Gastroesophageal sphincter (tissue), 4 donors: Measurements from ENCODE around the gene CAMK2N2. TPM values are rescaled to one million over a fixed set of nuclear protein-coding genes. Genes with fewer than 3 reads are reported as not detected.
A peak's percentile ranks its signal among the peaks of the same experiment; 100 is the strongest.
"Not testable (repeated sequence)": the region's sequence is repeated elsewhere in the genome, so short reads cannot be mapped to it uniquely, and the experiment has no call there.

Experiments used
- ATAC-seq: fragments of 150-250 bp; one replicate; pipeline ENCODE4 v1.9.1; 2016; ENCODE audit warnings: mild to moderate bottlenecking, moderate library complexity
- H3K27ac ChIP-seq, 4 donors: fragments of 200-600 bp; sonication (generic) in 3 of 4; 1 replicate in 3 of 4; 2 replicates in 1 of 4; pipeline ENCODE4 v1.5.1; 2016 to 2019
- H3K27me3 ChIP-seq: fragments of 200-600 bp; sonication (generic); one replicate; pipeline ENCODE4 v1.5.1; 2019
- H3K36me3 ChIP-seq, 2 donors: fragments of 200-600 bp; sonication (generic); one replicate each; pipeline ENCODE4 v1.5.1; 2019; ENCODE audit warnings: control low read depth in 1 of 2
- H3K4me1 ChIP-seq, 3 donors: fragments of 200-600 bp; sonication (generic); 1 replicate in 2 of 3; 2 replicates in 1 of 3; pipeline ENCODE4 v1.5.1; 2016 to 2019; ENCODE audit warnings: control low read depth in 2 of 3
- H3K4me3 ChIP-seq, 2 donors: fragments of 200-600 bp; sonication (generic); one replicate each; pipeline ENCODE4 v1.5.1; 2019; ENCODE audit warnings: mild to moderate bottlenecking in 1 of 2, moderate library complexity in 1 of 2
- H3K9me3 ChIP-seq, 3 donors: fragments of 200-600 bp; sonication (generic); one replicate each; pipeline ENCODE4 v1.5.1; 2017 to 2019; ENCODE audit warnings: control low read depth in 2 of 3
- EP300 ChIP-seq: sonication (generic); formaldehyde crosslinking; IDR thresholded peaks from one replicate; pipeline ENCODE4 v1.6.1; 2017; ENCODE audit warnings: antibody characterized with exemption, mild to moderate bottlenecking
- POLR2A ChIP-seq, 2 donors: fragments of 450-650 bp; IDR thresholded peaks; one replicate each; pipeline ENCODE4 v1.6.1; 2017; ENCODE audit warnings: antibody characterized with exemption in 2 of 2, mild to moderate bottlenecking in 2 of 2, moderate library complexity in 1 of 2
- POLR2AphosphoS5 ChIP-seq: sonication (generic); formaldehyde crosslinking; IDR thresholded peaks from one replicate; pipeline ENCODE4 v1.6.1; 2017; ENCODE audit warnings: antibody characterized with exemption
- WGBS, 2 donors: methylation state at CpG; one replicate each; pipeline ENCODE4 v1.1.5; 2018; ENCODE audit warnings: low coverage in 1 of 2; 5-methylcytosine and 5-hydroxymethylcytosine counted together
- total RNA-seq, 4 donors: library from RNA; depleted of rRNA; stranded (reverse); fragments of >200 nt; gene quantifications; one replicate each; pipeline ENCODE4 v1.1.0, GENCODE V29; 2016
- TF ChIP-seq, protein P1 (sequence below), 4 experiments: fragments of 200-600 bp in 2 of 4; fragments of 450-650 bp in 2 of 4; sonication (generic) in 1 of 4; IDR thresholded peaks; one replicate each; pipeline ENCODE4 v1.5.1; 2017 to 2019; ENCODE audit warnings: antibody characterized with exemption in 4 of 4, mild to moderate bottlenecking in 2 of 4, moderate library complexity in 2 of 4

CAMK2N2 gene
- total RNA-seq, 4 donors from 2014 or later: not detected

DNA sequence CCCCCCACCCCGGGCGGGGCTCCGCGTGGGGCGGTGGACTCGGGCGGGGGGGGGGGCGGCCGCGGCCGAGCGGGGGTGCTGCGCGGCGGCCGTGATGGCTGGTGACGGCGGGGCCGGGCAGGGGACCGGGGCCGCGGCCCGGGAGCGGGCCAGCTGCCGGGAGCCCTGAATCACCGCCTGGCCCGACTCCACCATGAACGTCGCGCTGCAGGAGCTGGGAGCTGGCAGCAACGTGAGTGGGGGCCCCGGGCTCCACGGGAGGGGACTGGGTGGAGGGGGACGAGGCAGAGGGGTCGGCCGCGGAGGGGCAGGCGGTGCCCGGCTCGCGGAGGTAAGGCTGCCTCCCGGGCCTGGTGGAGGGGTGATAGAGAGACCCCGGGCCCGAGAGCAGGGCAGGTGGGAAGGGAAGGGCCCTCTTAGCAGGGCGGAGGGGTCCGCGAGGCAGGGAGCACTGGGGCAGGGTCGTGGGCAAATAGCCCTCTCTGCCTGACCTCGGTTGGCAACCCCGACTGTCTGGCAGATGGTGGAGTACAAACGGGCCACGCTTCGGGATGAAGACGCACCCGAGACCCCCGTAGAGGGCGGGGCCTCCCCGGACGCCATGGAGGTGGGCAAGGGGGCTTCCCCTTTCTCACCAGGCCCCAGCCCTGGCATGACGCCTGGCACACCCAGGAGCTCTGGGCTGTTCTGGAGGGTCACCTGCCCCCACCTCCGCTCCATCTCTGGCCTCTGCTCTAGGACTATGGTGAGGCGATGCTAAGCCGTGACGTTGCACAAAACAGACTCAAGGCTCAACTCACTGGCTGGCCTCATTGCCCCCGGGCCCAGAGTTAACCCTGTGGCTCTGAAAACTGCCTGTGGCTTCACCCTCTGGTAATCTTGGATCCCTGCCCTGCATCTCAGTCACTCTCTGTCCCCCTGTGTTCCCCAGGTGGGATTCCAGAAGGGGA lies 14.9 kb upstream of the CAMK2N2 start, which contains the start of gene ECE2:
TSS of gene ECE2 (plus strand) at position 62 of the 950 bp plus-strand sequence. CDS start at position 194, 132 bp downstream.
- WGBS, 2 donors: no CpG with 5 or more reads among the region's 65 CpGs
- no peak for TF ChIP-seq POLR2AphosphoS5
- TF ChIP-seq, protein P1, sequence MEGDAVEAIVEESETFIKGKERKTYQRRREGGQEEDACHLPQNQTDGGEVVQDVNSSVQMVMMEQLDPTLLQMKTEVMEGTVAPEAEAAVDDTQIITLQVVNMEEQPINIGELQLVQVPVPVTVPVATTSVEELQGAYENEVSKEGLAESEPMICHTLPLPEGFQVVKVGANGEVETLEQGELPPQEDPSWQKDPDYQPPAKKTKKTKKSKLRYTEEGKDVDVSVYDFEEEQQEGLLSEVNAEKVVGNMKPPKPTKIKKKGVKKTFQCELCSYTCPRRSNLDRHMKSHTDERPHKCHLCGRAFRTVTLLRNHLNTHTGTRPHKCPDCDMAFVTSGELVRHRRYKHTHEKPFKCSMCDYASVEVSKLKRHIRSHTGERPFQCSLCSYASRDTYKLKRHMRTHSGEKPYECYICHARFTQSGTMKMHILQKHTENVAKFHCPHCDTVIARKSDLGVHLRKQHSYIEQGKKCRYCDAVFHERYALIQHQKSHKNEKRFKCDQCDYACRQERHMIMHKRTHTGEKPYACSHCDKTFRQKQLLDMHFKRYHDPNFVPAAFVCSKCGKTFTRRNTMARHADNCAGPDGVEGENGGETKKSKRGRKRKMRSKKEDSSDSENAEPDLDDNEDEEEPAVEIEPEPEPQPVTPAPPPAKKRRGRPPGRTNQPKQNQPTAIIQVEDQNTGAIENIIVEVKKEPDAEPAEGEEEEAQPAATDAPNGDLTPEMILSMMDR (IDR thresholded peaks at IDR 0.05): no peak
- H3K4me3 ChIP-seq: peak within 1 kb of the TSS in 1 of 2 donors; percentile 24
- ATAC-seq: no peak
- H3K27me3 ChIP-seq: peaks cover 66% of the 10 kb centered on the region
- H3K4me1 ChIP-seq: peaks cover 0 to 8% (median 0%) of the 10 kb centered on the region in 3 donors
- no peak within 1 kb of the TSS for H3K27ac ChIP-seq
- H3K9me3 ChIP-seq: no peaks in the 10 kb centered on the region
- no peaks in the 10 kb centered on the region for H3K36me3 ChIP-seq

DNA sequence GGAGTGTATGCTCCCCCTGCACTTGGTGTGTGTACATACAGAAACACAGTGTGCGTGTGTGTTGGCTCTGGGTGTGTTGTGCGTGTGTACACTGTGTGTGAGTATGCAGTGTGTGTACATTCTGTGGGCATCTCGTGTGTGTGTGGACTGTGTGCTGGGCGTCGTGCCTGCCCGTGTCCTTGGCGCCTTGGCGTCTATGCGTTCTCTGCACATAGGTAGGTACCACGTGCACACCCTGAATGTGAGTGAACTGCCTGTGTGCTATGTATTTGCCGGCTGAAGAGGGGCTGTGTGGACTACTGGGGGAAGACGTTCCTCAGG lies 14.0 kb upstream of the CAMK2N2 start:
- peaks cover 0 to 8% (median 0%) of the 10 kb centered on the region in 3 donors for H3K4me1 ChIP-seq
- H3K4me3 ChIP-seq: no peak overlapping the region
- H3K36me3 ChIP-seq: no peaks in the 10 kb centered on the region
- TF ChIP-seq, protein P1 (IDR thresholded peaks at IDR 0.05): no peak
- no peak for TF ChIP-seq POLR2A (IDR thresholded peaks at IDR 0.05)
- TF ChIP-seq EP300: no peak
- TF ChIP-seq POLR2AphosphoS5: no peak
- ATAC-seq: no peak
- peaks cover 75% of the 10 kb centered on the region for H3K27me3 ChIP-seq
- H3K9me3 ChIP-seq: no peaks in the 10 kb centered on the region
- WGBS, 2 donors: 45 to 50% methylated on average over 3 to 5 of the region's 12 CpGs
- H3K27ac ChIP-seq: no peak overlapping the region

DNA sequence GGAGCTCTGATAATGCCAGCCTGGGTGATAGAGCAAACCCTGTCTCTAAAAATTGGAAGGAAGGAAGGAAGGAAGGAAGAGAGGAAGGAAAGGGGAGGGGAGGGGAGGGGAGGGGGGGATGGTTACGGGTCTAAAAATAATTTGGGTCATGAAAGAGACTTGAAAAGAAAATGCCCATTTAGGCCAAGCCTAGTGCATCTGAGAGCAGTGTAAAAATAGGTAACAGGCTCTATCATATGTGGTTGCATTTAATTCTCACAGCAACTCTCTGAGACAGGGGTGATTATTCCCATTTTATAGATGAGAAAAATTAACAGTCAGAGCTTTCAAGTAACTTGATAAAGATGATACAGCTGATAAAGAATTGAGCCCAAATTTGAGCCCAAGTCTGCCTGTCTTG lies 10.9 kb upstream of the CAMK2N2 start:
- Histone ChIP-seq H3K27ac (no peak overlapping the region), H3K4me3 (no peak overlapping the region), H3K27me3 (peaks cover 96% of the 10 kb centered on the region), H3K4me1 (peaks cover 0 to 8% (median 0%) of the 10 kb centered on the region in 3 donors), H3K36me3 (no peaks in the 10 kb centered on the region), H3K9me3 (no peaks in the 10 kb centered on the region)
- TF ChIP-seq POLR2AphosphoS5: no peak
- TF ChIP-seq POLR2A (IDR thresholded peaks at IDR 0.05): no peak
- no peak for TF ChIP-seq EP300
- TF ChIP-seq, protein P1 (IDR thresholded peaks at IDR 0.05): no peak
- 73% methylated on average over 1 of the region's 1 CpG; no CpG with 5 or more reads in 1 of the 2 donors for WGBS, 2 donors
- ATAC-seq: no peak

DNA sequence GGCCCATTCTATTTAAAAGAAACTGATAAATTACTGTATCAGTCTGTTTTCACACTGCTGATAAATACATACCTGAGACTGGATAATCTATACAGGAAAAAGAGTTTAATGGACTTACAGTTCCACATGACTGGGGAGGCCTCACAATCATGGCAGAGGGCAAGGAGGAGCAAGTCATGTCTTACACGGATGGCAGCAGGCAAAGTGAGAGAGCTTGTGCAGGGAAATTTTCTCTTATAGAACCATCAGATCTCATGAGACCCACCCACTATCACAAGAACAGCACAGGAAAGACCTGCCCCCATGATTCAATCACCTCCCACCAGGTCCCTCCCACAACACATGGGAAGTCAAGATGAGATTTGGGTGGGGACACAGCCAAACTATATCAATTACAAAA lies 5.9 kb upstream of the CAMK2N2 start:
- H3K27me3 ChIP-seq: peaks cover 93% of the 10 kb centered on the region
- H3K27ac ChIP-seq, H3K4me1 ChIP-seq, H3K4me3 ChIP-seq, ATAC-seq, H3K36me3 ChIP-seq, H3K9me3 ChIP-seq: not testable (repeated sequence)
- WGBS, 2 donors: 56% methylated on average over 1 of the region's 1 CpG; no CpG with 5 or more reads in 1 of the 2 donors

DNA sequence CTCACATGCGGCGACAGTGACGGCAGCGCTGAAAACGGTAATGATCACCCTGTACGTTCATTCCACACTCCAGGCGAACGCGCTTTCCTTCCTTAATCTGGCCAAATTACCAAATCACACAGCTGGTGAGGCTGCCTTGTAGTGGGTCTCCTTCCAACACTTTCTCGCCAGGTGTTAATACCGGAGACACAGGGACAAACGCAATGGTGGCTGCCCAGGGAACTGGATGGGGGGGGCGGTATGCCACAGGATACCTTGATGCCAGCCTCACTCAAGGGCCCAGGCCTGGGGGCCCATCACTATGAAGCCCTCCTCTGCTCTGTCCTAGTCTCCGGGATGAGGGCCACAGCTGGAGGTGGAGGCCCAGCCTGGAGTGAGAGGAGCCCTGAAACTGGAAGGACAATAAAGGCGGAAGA lies 1.4 kb upstream of the CAMK2N2 start:
- TF ChIP-seq, protein P1 (IDR thresholded peaks at IDR 0.05): no peak
- TF ChIP-seq POLR2A (IDR thresholded peaks at IDR 0.05) (no peak), EP300 (no peak), POLR2AphosphoS5 (no peak)
- Histone ChIP-seq H3K4me1 (peaks cover 0 to 36% (median 21%) of the 10 kb centered on the region in 3 donors), H3K27ac (no peak overlapping the region), H3K36me3 (peaks cover 0 to 6% of the 10 kb centered on the region in 2 donors), H3K4me3 (no peak overlapping the region), H3K9me3 (no peaks in the 10 kb centered on the region), H3K27me3 (peaks cover 96% of the 10 kb centered on the region)
- WGBS, 2 donors: 33% methylated on average over 3 of the region's 15 CpGs; no CpG with 5 or more reads in 1 of the 2 donors
- no peak for ATAC-seq
